HG03159 (cell line): ENCODE measurements around the gene ZNF43.
"Not testable (repeated sequence)": the region's sequence is repeated elsewhere in the genome, so short reads cannot be mapped to it uniquely, and the experiment has no call there.

Experiments
- ATAC-seq: cut with Tn5 transposase; IDR thresholded peaks from one replicate; pipeline ENCODE4 v1.9.1; 2021; ENCODE audit warnings: mild to moderate bottlenecking, moderate library complexity; ENCODE audit not compliant: unreplicated experiment

The ZNF43 gene

GRCh38 chr19:21835810-21836444, at the start of gene ZNF43:
ZNF43 (minus strand) TSS chr19:21836182; CDS start chr19:21836038, 144 bp downstream.
- ATAC-seq: peak; percentile 97

GRCh38 chr19:21885516-21885915, 49.5 kb upstream of the ZNF43 start:
- not testable (repeated sequence) for ATAC-seq

GRCh38 chr19:21884786-21885185, 48.8 kb upstream of the ZNF43 start:
- ATAC-seq: not testable (repeated sequence)

- no peak for ATAC-seq
Observed at GRCh38 chr19:21883516-21883915, 47.5 kb upstream of the ZNF43 start.

GRCh38 chr19:21880761-21881160, 44.8 kb upstream of the ZNF43 start:
- not testable (repeated sequence) for ATAC-seq

- ATAC-seq: no peak
Observed at GRCh38 chr19:21878646-21879045, 42.7 kb upstream of the ZNF43 start.

GRCh38 chr19:21877976-21878375, 42.0 kb upstream of the ZNF43 start:
- no peak for ATAC-seq

- not testable (repeated sequence) for ATAC-seq
Observed at GRCh38 chr19:21876608-21877007, 40.6 kb upstream of the ZNF43 start.

- no peak for ATAC-seq
Observed at GRCh38 chr19:21856773-21857514, 21.0 kb upstream of the ZNF43 start.

GRCh38 chr19:21851596-21852345, 15.8 kb upstream of the ZNF43 start:
- ATAC-seq: peak; percentile 98

- no peak for ATAC-seq
Observed at GRCh38 chr19:21850656-21851255, 14.8 kb upstream of the ZNF43 start.

- no peak for ATAC-seq
Observed at GRCh38 chr19:21848706-21849105, 12.7 kb upstream of the ZNF43 start.

GRCh38 chr19:21843081-21843480, 7.1 kb upstream of the ZNF43 start:
- ATAC-seq: no peak

GRCh38 chr19:21841488-21842097, 5.6 kb upstream of the ZNF43 start:
- no peak for ATAC-seq

GRCh38 chr19:21841081-21841480, 5.1 kb upstream of the ZNF43 start:
- ATAC-seq: no peak

- ATAC-seq: no peak
Observed at GRCh38 chr19:21839976-21840375, 4.0 kb upstream of the ZNF43 start.

- ATAC-seq: no peak
Observed at GRCh38 chr19:21838646-21839045, 2.7 kb upstream of the ZNF43 start.

GRCh38 chr19:21835429-21835809, 563 bp downstream of the ZNF43 start:
- ATAC-seq: no peak

GRCh38 chr19:21833733-21834132, 2.2 kb downstream of the ZNF43 start:
- ATAC-seq: no peak

- ATAC-seq: no peak
Observed at GRCh38 chr19:21824679-21825078, 11.3 kb downstream of the ZNF43 start.

- ATAC-seq: no peak
Observed at GRCh38 chr19:21823224-21823623, 12.8 kb downstream of the ZNF43 start.
